Colonic mucosa (tissue), 4 donors: ENCODE data around the gene GPC6. TPM values are rescaled to one million over a fixed set of nuclear protein-coding genes. Genes with fewer than 3 reads are reported as not detected.

Experiments used
- DNase-seq: peaks from one replicate; pipeline ENCODE4 v3.0.0-alpha.2; 2020
- H3K27ac ChIP-seq: fragments of 200-600 bp; one replicate; pipeline ENCODE4 v1.8.0; 2021
- H3K27me3 ChIP-seq: fragments of 200-600 bp; one replicate; pipeline ENCODE4 v1.8.0; 2021
- H3K36me3 ChIP-seq: fragments of 200-600 bp; one replicate; pipeline ENCODE4 v1.8.0; 2021
- H3K4me1 ChIP-seq: fragments of 200-600 bp; one replicate; pipeline ENCODE4 v1.8.0; 2021; ENCODE audit warnings: mild to moderate bottlenecking
- H3K4me3 ChIP-seq: fragments of 200-600 bp; one replicate; pipeline ENCODE4 v1.8.0; 2021
- H3K9ac ChIP-seq, 2 donors: one replicate each; pipeline ENCODE4 v1.7.0; 2013; ENCODE audit warnings: control low read depth in 2 of 2, low read depth in 2 of 2, low read length in 2 of 2
- H3K9me3 ChIP-seq: fragments of 200-600 bp; one replicate; pipeline ENCODE4 v1.8.0; 2021
- intact Hi-C: fragments of 100-400 bp; cut with DNase I; formaldehyde crosslinking; loops from one replicate; pipeline ENCODE4 v1.14.1; 2022
- total RNA-seq, 2 donors: library from RNA; stranded (reverse); fragmentation: NEBNext Ultra II Directional in 1 of 2; extraction: Animal tissue kit (Norgen Biotek cat#: 25700) in 1 of 2; gene quantifications; one replicate each; pipeline ENCODE4 v1.2.1, GENCODE V29; 2021
- TF ChIP-seq, protein P1 (sequence below): fragments of 200-600 bp; IDR thresholded peaks from one replicate; pipeline ENCODE4 v1.8.0; 2022; ENCODE audit warnings: antibody characterized with exemption, mild to moderate bottlenecking
- donor health status: healthy.
- donor health status: DM: no; HTN: no; CAD: no.
- donor health status: DM: no; HTN: no; CAD: no.

The GPC6 gene
- total RNA-seq, 2 donors from 2014 or later, result 2.3 to 4.0 TPM

DNA sequence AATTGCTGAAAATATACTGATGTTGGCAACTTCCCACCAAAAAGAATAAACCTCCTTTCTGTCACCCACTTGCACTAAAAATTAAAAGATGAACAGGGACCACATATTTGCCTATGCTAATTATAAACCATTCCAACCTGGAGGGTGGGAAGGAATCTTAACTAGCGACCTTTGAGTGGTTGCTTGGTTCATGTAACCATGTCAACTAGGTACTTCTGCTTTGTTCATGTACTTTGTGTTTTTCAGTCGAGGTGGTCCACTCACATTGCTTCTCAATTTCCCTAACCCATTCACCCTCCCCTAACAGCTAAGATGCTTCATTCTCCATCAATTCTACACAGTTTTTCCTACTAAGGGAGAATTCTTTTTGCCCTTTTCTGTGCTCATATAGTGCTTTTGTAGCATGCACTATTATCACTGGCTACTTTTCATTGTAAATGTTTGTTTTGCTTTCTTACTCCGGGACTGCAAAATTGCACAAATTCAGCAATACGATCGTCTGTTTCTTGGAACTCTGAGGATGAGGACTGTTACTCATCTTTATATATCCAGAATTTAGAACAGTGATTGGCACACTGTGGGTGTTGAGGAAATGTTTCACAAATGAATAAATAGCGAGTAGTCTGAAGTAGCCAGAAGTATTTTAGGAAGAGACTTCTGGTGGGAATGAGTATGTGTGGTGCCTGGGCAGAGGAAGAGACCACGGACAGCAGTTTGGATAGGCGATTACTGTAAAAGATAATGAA lies 187.5 kb downstream of the GPC6 start:
- no peak overlapping the region for H3K9ac ChIP-seq
- no peak for DNase-seq
- H3K4me3 ChIP-seq, result no peak overlapping the region
- H3K27ac ChIP-seq, result no peak overlapping the region
- H3K4me1 ChIP-seq, result no peaks in the 10 kb centered on the region
- no peaks in the 10 kb centered on the region for H3K27me3 ChIP-seq
- H3K36me3 ChIP-seq, result no peaks in the 10 kb centered on the region
- no peaks in the 10 kb centered on the region for H3K9me3 ChIP-seq
- TF ChIP-seq, protein P1, sequence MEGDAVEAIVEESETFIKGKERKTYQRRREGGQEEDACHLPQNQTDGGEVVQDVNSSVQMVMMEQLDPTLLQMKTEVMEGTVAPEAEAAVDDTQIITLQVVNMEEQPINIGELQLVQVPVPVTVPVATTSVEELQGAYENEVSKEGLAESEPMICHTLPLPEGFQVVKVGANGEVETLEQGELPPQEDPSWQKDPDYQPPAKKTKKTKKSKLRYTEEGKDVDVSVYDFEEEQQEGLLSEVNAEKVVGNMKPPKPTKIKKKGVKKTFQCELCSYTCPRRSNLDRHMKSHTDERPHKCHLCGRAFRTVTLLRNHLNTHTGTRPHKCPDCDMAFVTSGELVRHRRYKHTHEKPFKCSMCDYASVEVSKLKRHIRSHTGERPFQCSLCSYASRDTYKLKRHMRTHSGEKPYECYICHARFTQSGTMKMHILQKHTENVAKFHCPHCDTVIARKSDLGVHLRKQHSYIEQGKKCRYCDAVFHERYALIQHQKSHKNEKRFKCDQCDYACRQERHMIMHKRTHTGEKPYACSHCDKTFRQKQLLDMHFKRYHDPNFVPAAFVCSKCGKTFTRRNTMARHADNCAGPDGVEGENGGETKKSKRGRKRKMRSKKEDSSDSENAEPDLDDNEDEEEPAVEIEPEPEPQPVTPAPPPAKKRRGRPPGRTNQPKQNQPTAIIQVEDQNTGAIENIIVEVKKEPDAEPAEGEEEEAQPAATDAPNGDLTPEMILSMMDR, result no peak
- intact Hi-C loops, result no loop called here

DNA sequence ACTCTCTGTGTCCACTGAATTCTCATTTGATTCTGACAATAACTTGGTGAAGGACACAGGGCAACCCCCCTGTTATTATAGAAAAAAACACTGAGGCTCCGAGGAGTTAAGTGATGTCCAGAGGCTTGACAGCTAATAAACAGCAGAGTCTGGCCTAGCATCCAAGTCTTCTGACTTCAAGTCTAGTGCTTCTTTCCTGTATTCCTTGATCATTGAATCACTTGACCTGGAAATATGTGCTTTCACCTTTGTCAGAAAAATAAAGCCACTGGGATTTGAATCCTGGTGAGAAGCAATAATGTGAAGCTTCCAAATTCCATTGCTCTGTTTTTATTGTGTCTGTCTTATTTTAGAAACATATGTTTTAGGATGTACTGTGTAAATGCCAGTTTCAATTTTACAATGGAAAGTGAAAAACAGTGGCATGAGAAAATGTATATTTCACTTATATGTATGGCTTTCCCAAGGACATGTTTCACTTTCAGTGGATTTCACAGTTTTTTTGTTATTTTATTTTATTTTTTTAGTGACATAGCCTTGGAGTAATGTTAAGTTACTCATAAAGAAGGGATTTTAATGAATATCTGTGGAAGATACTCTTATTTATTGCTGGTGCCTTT lies 190.2 kb downstream of the GPC6 start:
- Histone ChIP-seq H3K9me3 (no peaks in the 10 kb centered on the region), H3K4me1 (no peaks in the 10 kb centered on the region), H3K27me3 (no peaks in the 10 kb centered on the region), H3K27ac (no peak overlapping the region), H3K4me3 (no peak overlapping the region), H3K36me3 (no peaks in the 10 kb centered on the region), H3K9ac (no peak overlapping the region)
- no peak for DNase-seq
- TF ChIP-seq, protein P1, result no peak
- intact Hi-C loops, result no loop called here

DNA sequence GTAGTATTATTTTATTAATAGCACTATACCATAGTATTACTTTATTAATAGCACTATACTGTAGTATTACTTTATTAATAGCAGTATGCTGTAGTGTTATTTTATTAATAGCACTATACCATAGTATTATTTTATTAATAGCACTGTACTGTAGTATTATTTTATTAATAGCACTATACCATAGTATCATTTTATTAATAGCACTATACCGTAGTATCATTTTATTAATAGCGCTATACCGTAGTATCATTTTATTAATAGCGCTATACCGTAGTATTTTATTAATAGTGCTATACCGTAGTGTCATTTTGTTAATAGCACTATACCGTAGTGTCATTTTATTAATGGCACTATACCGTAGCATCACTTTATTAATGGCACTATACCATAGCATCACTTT lies 191.8 kb downstream of the GPC6 start:
- H3K9ac ChIP-seq, result no peak overlapping the region
- H3K9me3 ChIP-seq, result no peaks in the 10 kb centered on the region
- TF ChIP-seq, protein P1, result no peak
- H3K4me1 ChIP-seq, result no peaks in the 10 kb centered on the region
- intact Hi-C loops, result no loop called here
- no peak for DNase-seq
- H3K27ac ChIP-seq, result no peak overlapping the region
- H3K36me3 ChIP-seq, result no peaks in the 10 kb centered on the region
- H3K27me3 ChIP-seq, result no peaks in the 10 kb centered on the region
- H3K4me3 ChIP-seq, result no peak overlapping the region

DNA sequence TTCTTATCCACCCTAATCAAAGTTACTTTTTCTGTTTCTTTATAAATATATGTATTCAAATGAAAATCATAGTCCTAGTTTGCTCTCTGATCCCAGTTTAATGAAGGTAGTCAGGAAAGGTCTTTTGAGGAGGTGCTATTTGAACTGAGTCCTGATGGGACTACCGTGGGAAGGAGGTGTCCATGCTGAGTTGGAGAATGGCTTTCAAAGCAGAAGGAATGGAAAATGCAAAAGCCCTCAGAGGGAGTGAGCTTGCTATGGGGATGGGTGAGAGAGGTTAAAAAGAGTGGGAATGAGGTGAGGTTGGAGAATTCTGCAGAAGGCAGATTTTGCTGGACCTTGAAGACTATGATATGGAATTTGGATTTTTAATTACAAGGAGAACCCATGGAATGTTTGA lies 193.6 kb downstream of the GPC6 start:
- intact Hi-C loops, result no loop called here
- DNase-seq, result no peak
- Histone ChIP-seq H3K4me1 (no peaks in the 10 kb centered on the region), H3K9ac (no peak overlapping the region), H3K27me3 (no peaks in the 10 kb centered on the region), H3K27ac (no peak overlapping the region), H3K9me3 (no peaks in the 10 kb centered on the region), H3K36me3 (no peaks in the 10 kb centered on the region), H3K4me3 (no peak overlapping the region)
- TF ChIP-seq, protein P1, result no peak

DNA sequence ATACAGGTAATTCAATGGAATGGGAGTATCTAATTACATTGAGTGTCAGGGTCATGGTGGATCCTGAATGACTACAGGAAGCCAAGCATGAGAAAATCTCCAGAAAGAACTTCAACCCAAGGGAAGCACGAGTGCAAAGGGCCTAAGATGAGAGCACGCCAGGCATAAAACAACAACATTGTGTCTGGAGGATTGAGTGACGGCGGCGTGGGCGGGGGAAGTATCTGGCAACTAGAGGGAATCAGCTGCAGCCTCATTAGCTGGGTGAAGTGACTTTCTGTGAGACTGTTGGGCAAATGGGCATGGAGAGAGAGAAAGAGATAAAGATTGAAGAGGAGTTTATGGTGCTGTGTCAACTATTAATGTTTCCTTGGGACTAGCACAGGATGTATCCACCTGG lies 194.3 kb downstream of the GPC6 start:
- TF ChIP-seq, protein P1, result no peak
- Histone ChIP-seq H3K27ac (no peak overlapping the region), H3K27me3 (no peaks in the 10 kb centered on the region), H3K4me1 (no peaks in the 10 kb centered on the region), H3K36me3 (no peaks in the 10 kb centered on the region), H3K9ac (no peak overlapping the region), H3K9me3 (no peaks in the 10 kb centered on the region), H3K4me3 (no peak overlapping the region)
- intact Hi-C loops, result no loop called here
- DNase-seq, result no peak
